ENCODE measurements around the gene PRM2.

Gene PRM2

GRCh38 chr16:11285842-11286241, 9.6 kb upstream of the PRM2 start:
- DNase-seq (ENCODE audit: low read depth), result no peak
- no peak overlapping the region for H3K4me3 ChIP-seq (ENCODE audit: control insufficient read depth, low read depth, low read length)
- no peak for TF ChIP-seq CTCF (conservative IDR thresholded peaks at IDR 0.05; ENCODE audit: control insufficient read depth, insufficient read depth, low read depth, low read length)

- DNase-seq (ENCODE audit: low read depth), result peak; percentile 16
- H3K4me3 ChIP-seq (ENCODE audit: control insufficient read depth, low read depth, low read length), result no peak overlapping the region
- TF ChIP-seq CTCF (conservative IDR thresholded peaks at IDR 0.05; ENCODE audit: control insufficient read depth, insufficient read depth, low read depth, low read length), result peak; percentile 6
Observed at GRCh38 chr16:11283820-11284248, 7.6 kb upstream of the PRM2 start.

- DNase-seq (ENCODE audit: low read depth), result no peak
- no peak within 1 kb of the TSS for H3K4me3 ChIP-seq (ENCODE audit: control insufficient read depth, low read depth, low read length)
- TF ChIP-seq CTCF (conservative IDR thresholded peaks at IDR 0.05; ENCODE audit: control insufficient read depth, insufficient read depth, low read depth, low read length), result no peak
Observed at GRCh38 chr16:11280616-11281522, 4.6 kb upstream of the PRM2 start, which contains the start of gene PRM1. Gene PRM1 (minus strand): TSS chr16:11281330. CDS start chr16:11281238, 92 bp downstream.

- DNase-seq (ENCODE audit: low read depth), result no peak
- no peak overlapping the region for H3K4me3 ChIP-seq (ENCODE audit: control insufficient read depth, low read depth, low read length)
- TF ChIP-seq CTCF (conservative IDR thresholded peaks at IDR 0.05; ENCODE audit: control insufficient read depth, insufficient read depth, low read depth, low read length), result no peak
Observed at GRCh38 chr16:11278681-11279628, 2.7 kb upstream of the PRM2 start.

- no peak for TF ChIP-seq CTCF (conservative IDR thresholded peaks at IDR 0.05; ENCODE audit: control insufficient read depth, insufficient read depth, low read depth, low read length)
- H3K4me3 ChIP-seq (ENCODE audit: control insufficient read depth, low read depth, low read length), result no peak overlapping the region
Observed at GRCh38 chr16:11277607-11278337, 1.5 kb upstream of the PRM2 start.

More at GRCh38 chr16:11277607-11278337, 1.5 kb upstream of the PRM2 start:
- DNase-seq (ENCODE audit: low read depth), result no peak

Measured in fibroblast of mammary gland (primary cell).